Placental epithelial cell (primary cell): ENCODE measurements around the gene PJA2. TPM values are rescaled to one million over a fixed set of nuclear protein-coding genes. Genes with fewer than 3 reads are reported as not detected.

Experiments used
- total RNA-seq: library from RNA; depleted of rRNA; stranded (reverse); fragments of >200 nt; gene quantifications from 2 replicates; pipeline ENCODE4 v1.2.3, GENCODE V29; 2012

The PJA2 gene, protein sequence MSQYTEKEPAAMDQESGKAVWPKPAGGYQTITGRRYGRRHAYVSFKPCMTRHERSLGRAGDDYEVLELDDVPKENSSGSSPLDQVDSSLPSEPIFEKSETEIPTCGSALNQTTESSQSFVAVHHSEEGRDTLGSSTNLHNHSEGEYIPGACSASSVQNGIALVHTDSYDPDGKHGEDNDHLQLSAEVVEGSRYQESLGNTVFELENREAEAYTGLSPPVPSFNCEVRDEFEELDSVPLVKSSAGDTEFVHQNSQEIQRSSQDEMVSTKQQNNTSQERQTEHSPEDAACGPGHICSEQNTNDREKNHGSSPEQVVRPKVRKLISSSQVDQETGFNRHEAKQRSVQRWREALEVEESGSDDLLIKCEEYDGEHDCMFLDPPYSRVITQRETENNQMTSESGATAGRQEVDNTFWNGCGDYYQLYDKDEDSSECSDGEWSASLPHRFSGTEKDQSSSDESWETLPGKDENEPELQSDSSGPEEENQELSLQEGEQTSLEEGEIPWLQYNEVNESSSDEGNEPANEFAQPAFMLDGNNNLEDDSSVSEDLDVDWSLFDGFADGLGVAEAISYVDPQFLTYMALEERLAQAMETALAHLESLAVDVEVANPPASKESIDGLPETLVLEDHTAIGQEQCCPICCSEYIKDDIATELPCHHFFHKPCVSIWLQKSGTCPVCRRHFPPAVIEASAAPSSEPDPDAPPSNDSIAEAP
- 94.6 and 103 TPM in 2 replicates for total RNA-seq

DNA sequence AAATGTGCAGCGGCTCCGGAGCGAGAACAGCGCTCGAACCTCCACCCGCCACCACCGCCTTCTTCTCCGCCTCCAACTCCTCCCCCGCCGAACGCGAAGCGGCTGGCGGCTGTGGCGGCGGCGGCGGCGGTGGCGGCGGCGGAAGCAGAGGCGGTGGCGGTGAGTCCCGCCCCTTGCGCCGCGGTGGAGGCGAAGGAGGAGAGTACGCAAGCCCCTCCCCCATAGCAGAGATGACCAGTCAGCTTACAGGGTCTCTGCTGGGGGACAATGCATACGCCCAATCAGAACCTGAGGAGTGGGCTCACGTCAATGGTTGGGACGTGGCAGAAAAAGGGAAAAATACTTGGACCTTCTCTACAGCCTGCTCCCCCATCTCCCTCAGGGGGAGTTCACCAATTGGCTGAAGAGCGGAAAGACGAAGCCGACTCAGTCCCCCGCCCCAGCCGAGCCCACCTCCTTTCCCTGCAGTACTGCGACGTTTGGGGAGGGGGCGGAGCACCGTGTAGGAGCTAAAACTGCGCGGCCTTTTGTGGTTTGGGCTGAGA is at the start of gene PJA2:
Gene PJA2, minus strand, starts transcription at position 131 of the 545 bp plus-strand sequence. CDS start 26,541 bp downstream, outside the sequence.

